Lower leg skin (tissue), 3 donors: Measurements from ENCODE around the gene STEEP1.

Experiments used
- CTCF ChIP-seq, 3 donors: fragments of 450-650 bp; IDR thresholded peaks; one replicate each; pipeline ENCODE4 v1.5.1; 2016; ENCODE audit warnings: antibody characterized with exemption in 3 of 3, mild to moderate bottlenecking in 3 of 3, moderate library complexity in 2 of 3
- POLR2A ChIP-seq, 2 donors: fragments of 450-650 bp; IDR thresholded peaks; one replicate each; pipeline ENCODE4 v1.6.1; 2016 to 2017; ENCODE audit warnings: antibody characterized with exemption in 2 of 2, mild to moderate bottlenecking in 1 of 2, moderate library complexity in 1 of 2

GRCh38 chrX:119583431-119584059, 18.3 kb upstream of the STEEP1 start:
- TF ChIP-seq CTCF (IDR thresholded peaks at IDR 0.05): no peak
- no peak for TF ChIP-seq POLR2A (IDR thresholded peaks at IDR 0.05)
